ENCODE results near the gene SATB2.

SATB2 gene

DNA sequence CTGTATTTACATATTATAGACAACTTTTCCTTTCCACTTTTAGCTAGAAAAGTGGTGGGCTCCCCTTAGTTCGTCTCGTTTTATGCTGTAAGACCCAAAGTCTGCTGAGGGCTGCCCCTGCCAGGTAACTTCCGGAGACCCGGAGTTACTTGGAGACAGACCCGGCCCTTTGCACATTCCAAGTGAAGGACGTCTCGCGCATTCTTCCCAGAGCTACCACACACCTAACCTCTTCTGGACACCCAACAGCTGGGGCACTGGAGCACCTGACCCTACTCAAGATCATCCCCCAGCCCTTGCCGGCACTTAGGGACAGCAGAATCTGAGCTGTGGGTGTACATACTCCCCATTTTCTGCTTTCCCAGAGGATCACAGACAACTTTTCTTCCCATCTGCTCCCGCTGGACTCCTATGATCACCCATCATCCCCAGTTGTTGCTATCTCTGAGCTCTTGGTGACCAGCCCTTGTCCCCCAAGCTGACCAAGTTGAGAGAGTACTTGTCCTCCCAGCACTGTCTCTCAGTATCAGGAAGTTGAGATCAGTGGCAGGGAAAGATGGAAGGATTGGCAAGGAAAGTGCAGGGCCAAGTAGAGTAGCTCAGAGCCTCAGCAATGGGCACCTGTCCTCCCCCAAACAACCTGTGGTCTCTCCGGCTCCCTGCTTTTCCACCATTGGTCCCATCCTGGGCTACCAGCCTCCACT is 8.4 kb upstream of the SATB2 start:
- DNase-seq (ENCODE audit: low read depth), result no peak

GRCh38 chr2:199465390-199465789 is 7.7 kb upstream of the SATB2 start:
- no peak for DNase-seq (ENCODE audit: low read depth)

DNA sequence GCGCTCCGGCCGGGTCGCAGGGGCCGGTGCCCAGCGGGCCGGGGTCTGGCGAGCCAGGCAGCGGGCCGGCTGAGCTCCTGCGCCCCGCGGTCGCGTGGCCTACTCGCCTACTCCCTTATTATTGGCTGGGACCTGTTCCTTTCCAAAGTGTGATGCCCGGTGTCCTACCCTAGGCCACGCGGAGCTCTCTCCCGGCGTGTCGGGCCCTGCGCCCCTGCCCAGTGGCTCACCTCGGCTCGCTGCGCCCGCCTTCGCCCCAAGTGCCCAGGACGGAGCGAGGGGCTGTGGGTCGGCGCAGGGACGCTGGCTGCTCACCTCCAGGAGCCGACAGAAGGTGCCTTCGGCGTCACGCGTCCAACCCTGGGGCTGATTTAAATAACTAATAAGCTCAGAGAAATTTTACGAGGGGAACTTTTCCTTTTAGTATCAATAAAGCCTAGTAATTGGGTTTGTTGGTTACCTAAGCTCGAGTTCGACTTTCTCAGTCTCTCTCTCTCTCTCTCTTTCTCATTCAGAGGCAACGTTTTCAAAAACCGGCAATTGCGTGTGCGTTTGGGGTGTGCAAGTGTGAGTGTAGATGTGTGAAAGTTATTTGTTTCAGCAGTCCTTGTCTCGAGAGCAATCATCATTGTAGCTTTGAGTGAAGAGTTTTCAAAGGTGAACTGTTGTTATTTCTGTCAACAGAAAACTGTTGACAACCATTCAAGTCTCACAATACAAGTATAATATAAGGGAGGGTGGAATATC is 7.0 kb upstream of the SATB2 start:
- DNase-seq (ENCODE audit: low read depth), result no peak

- no peak for DNase-seq (ENCODE audit: low read depth)
Measured at GRCh38 chr2:199463708-199464605, 6.2 kb upstream of the SATB2 start.

GRCh38 chr2:199462956-199463692 is 5.4 kb upstream of the SATB2 start:
- peak; percentile 67 for DNase-seq (ENCODE audit: low read depth)

DNA sequence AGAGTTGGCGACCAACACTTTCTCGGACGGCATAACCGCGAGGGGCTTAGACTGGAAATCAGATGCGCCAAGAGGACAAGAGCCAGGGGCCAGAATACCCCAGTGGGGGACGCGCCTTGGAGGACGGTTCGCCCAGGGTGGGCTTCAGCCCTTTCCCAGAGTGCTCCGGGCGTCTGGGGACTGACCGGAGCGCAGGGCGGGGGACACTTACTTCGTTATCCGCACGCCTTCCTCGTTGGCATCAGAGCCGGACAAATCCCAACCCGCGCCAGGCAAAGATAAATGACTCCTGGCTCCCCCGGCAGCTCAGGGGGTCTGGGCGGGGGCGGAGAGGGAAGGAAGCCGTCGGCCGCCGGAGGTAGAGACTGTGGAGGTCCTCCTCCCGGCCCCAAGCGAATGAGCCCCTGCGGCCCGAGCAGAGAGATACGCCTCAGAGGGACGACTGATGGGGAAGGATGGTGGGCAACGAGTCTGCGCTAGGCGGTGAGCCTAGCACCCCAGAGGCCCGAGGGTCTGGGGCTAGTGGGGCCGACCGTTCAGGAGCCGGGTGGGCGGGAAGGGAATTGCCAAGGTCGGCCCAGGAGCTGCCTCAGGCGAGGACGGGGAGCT is 4.7 kb upstream of the SATB2 start:
- DNase-seq (ENCODE audit: low read depth), result no peak

- DNase-seq (ENCODE audit: low read depth), result no peak
Measured at GRCh38 chr2:199461711-199462346, 4.1 kb upstream of the SATB2 start.

- no peak for DNase-seq (ENCODE audit: low read depth)
Measured at GRCh38 chr2:199460846-199461710, 3.3 kb upstream of the SATB2 start.

GRCh38 chr2:199460101-199460671 is 2.4 kb upstream of the SATB2 start:
- DNase-seq (ENCODE audit: low read depth), result peak; percentile 54

- DNase-seq (ENCODE audit: low read depth), result peak; percentile 96
Measured at GRCh38 chr2:199459286-199460100, 1.8 kb upstream of the SATB2 start.

DNA sequence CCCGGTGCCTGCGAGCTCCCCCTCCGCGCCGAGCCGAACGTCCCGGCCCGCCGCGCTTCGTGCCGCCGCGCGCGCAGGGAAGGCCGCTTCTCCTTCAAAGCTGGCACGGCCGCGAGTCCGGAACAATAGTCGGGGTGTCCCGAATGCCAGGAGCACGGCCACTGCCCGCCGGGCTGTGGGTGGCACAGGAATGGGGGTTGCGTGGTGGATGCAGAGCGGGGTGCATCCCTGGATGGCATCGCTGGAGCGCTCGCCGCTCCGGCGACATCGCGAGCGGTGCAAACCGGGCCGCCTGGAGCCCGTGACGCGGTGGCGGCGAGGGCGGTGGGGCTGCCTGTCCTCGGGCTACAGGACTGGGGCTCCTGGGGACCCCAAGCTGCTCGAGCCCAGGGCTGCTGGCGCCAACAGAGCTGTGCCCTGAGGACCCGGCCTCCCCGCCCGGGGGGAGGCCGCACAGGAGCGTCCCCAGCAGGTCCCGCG is 1.1 kb upstream of the SATB2 start:
- no peak for DNase-seq (ENCODE audit: low read depth)

DNA sequence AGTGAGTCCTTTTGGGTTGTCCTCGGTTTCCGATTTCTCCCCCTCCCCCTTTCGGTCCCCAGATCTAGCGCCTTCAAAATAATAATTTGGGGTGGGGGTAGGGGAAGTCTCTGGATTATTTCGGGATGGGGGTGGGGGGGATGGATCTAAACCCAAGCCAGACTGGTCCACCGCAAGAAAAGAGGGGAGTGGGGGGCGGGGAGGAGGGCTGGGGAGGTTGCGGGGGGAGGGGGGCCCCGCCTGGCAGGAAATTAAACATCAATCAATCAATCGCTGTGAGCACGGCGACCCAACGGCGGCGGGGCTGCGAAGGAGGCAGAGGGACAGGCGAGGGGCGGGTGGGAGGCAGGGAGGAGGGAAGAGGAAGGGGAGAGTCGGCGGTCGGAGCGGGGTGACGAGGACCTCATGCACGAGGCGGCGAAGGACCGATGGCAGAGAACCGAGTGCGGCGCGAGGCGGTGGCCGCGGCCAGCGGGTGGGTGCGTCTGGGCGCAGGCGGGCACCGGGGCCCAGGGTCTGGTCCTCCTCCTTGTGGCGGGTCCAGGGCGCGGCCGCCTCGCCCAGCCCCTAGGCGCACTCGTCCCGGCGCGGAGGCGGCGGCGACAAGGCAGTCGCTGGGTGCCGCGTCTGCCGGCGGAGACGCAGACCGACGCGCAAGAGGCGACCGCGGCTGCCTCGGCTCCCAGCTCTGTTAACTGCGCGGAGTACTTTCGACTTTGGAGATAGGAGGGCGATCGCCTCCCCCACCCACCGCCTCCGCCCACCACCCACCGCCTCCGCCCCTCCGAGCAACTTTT is 468 bp upstream of the SATB2 start:
- DNase-seq (ENCODE audit: low read depth), result peak; percentile 60

GRCh38 chr2:199456383-199457146 is 1.2 kb downstream of the SATB2 start:
- no peak for DNase-seq (ENCODE audit: low read depth)

DNA sequence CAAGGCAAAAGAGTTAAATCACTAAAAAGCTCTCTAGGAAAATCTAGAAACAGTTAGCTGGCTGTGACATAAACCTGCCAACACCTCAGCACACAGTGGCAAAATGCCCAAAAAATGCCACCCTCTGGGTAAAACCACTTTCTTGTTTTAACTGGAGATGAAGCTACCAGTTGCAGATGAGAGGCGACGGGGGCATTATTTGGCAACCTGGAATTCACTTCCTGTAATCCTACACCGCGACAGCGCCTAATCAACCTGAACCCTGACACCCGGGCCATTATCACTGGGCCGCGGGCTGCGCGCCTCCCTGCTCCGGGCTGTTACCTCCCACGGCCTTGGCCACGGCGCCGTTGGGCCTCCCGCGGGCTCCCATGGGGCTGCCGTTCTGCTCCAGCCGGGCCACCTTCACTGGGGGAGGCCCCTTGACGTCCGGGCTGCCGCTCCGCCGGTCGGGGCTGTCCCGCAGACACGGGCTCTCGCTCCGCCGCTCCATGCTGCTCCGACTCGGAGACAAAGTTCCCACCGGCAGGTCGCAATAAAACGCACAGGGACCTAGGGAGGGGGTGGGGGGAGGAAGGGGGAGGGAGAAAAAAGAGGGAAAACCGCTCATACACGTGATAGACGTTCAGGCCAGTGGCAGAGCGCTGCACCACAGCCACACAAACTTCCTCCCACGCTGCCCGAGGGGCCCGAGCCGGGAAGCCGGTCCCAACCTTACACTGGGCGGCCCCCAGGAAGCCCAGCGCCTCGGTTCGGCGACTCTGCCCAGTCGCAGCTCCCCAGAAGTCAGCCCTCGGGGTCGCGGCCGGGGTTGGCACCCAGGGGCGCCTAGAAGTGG is 2.0 kb downstream of the SATB2 start:
- DNase-seq (ENCODE audit: low read depth), result peak; percentile 27

GRCh38 chr2:199455210-199455544 is 2.6 kb downstream of the SATB2 start:
- DNase-seq (ENCODE audit: low read depth), result no peak

GRCh38 chr2:199452991-199453379 is 4.8 kb downstream of the SATB2 start:
- no peak for DNase-seq (ENCODE audit: low read depth)
